Body of pancreas (tissue), 4 donors: Measurements from ENCODE around the gene ZNF423. TPM values are rescaled to one million over a fixed set of nuclear protein-coding genes. Genes with fewer than 3 reads are reported as not detected.

Experiments used
- ATAC-seq: fragments of 150-250 bp; one replicate; pipeline ENCODE4 v1.9.1; 2016
- DNase-seq, 4 donors: peaks; one replicate each; pipeline ENCODE4 v3.0.0-alpha.2; 2019
- H3K27ac ChIP-seq, 4 donors: fragments of 200-600 bp; sonication (generic); 1 replicate in 3 of 4; 2 replicates in 1 of 4; pipeline versions ENCODE4 v1.5.1 to v1.6.1; 2016 to 2019; ENCODE audit warnings: mild to moderate bottlenecking in 1 of 4, mixed read lengths in 1 of 4, moderate library complexity in 1 of 4
- H3K27me3 ChIP-seq, 2 donors: fragments of 200-600 bp; sonication (generic); one replicate each; pipeline ENCODE4 v1.6.0; 2016; ENCODE audit warnings: mild to moderate bottlenecking in 1 of 2
- H3K36me3 ChIP-seq, 2 donors: fragments of 200-600 bp; sonication (generic); replicated peaks in 1 of 2; 2 replicates each; pipeline ENCODE4 v1.5.1; 2016; ENCODE audit warnings: low read depth in 2 of 2; ENCODE audit not compliant: insufficient read depth in 1 of 2
- H3K4me1 ChIP-seq: fragments of 200-600 bp; sonication (generic); one replicate; pipeline ENCODE4 v1.6.0; 2016
- H3K4me3 ChIP-seq, 2 donors: fragments of 200-600 bp; sonication (generic); 1 replicate in 1 of 2; 2 replicates in 1 of 2; pipeline ENCODE4 v1.5.1; 2016 to 2019
- H3K9me3 ChIP-seq, 3 donors: fragments of 200-600 bp; sonication (generic); 1 replicate in 2 of 3; 2 replicates in 1 of 3; pipeline ENCODE4 v1.5.1; 2016
- POLR2A ChIP-seq, 3 donors: fragments of 450-650 bp; IDR thresholded peaks; one replicate each; pipeline ENCODE4 v1.6.1; 2016; ENCODE audit warnings: antibody characterized with exemption in 3 of 3, mild to moderate bottlenecking in 2 of 3
- WGBS, 2 donors: methylation state at CpG; one replicate each; pipeline ENCODE4 v1.1.5; 2017; 5-methylcytosine and 5-hydroxymethylcytosine counted together
- intact Hi-C: fragments of 100-400 bp; cut with DNase I; formaldehyde crosslinking; loops from one replicate; pipeline ENCODE4 v1.15.1; 2023
- total RNA-seq, 2 donors: library from RNA; depleted of rRNA; stranded (reverse); fragments of >200 nt; gene quantifications; one replicate each; pipeline ENCODE4 v1.1.0, GENCODE V29; 2016
- TF ChIP-seq, protein P1 (sequence below), 7 experiments: fragments of 450-650 bp in 4 of 7; fragments of 200-600 bp in 3 of 7; sonication (generic) in 3 of 7; IDR thresholded peaks; one replicate each; pipeline ENCODE4 v1.5.1; 2016 to 2019; ENCODE audit warnings: antibody characterized with exemption in 7 of 7

ZNF423 gene
- total RNA-seq, 2 donors from 2014 or later = 4.2 to 9.2 TPM

- 87 to 94% methylated on average over 7 of the region's 9 CpGs for whole genome bisulfite sequencing, 2 donors
- Histone ChIP-seq H3K27ac (no peak overlapping the region), H3K4me1 (no peaks in the 10 kb centered on the region), H3K27me3 (no peaks in the 10 kb centered on the region), H3K9me3 (no peaks in the 10 kb centered on the region), H3K36me3 (no peaks in the 10 kb centered on the region), H3K4me3 (no peak overlapping the region)
- no peak for ATAC-seq
- TF ChIP-seq, protein P1, sequence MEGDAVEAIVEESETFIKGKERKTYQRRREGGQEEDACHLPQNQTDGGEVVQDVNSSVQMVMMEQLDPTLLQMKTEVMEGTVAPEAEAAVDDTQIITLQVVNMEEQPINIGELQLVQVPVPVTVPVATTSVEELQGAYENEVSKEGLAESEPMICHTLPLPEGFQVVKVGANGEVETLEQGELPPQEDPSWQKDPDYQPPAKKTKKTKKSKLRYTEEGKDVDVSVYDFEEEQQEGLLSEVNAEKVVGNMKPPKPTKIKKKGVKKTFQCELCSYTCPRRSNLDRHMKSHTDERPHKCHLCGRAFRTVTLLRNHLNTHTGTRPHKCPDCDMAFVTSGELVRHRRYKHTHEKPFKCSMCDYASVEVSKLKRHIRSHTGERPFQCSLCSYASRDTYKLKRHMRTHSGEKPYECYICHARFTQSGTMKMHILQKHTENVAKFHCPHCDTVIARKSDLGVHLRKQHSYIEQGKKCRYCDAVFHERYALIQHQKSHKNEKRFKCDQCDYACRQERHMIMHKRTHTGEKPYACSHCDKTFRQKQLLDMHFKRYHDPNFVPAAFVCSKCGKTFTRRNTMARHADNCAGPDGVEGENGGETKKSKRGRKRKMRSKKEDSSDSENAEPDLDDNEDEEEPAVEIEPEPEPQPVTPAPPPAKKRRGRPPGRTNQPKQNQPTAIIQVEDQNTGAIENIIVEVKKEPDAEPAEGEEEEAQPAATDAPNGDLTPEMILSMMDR (IDR thresholded peaks at IDR 0.05) = no peak
- TF ChIP-seq POLR2A (IDR thresholded peaks at IDR 0.05) = no peak
- intact Hi-C loops = no loop called here
- no peak for DNase-seq
Observed at GRCh38 chr16:49603956-49604355, 252.0 kb downstream of the ZNF423 start.

- H3K27me3 ChIP-seq = no peaks in the 10 kb centered on the region
Observed at GRCh38 chr16:49602976-49603310, 253.0 kb downstream of the ZNF423 start.

DNA sequence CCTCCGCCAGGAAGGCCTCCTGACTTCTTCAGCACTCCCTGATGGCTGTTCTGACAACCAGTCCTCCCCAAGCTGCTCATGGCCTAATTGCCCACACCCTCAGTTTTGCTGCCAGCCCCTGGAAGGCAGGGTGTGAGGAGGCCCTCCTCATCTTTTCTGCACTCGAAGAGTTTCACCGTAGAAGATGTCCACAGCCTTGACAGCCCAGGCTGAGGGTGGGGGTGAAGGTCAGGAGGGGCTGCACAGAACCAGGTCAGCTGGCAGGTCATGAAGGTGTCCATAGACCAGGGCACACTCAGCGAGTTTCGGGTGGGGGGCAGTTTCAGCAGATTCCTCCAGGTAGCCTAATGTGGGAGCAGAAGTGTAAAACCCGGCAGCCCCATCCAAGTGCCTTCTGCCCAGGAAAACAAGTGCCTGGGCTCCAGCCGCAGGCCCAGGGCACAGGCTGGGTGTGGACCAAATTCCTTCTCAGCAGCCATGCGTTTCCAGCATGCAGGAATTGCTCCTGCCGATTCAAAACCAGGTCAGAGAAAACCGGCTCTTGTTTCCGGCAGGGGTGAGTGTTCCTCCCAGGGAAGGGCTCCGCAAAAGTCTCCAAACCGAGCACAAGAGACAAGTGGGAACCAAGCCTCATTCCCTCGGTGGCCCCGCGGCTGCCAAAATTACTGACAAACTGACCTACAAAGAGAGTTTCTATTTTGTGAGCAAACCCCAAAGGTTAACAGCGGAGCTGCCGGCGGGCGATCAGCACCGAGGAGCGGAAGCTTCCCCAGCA is 253.5 kb downstream of the ZNF423 start:
- no peak for TF ChIP-seq POLR2A (IDR thresholded peaks at IDR 0.05)
- TF ChIP-seq, protein P1 (IDR thresholded peaks at IDR 0.05) = no peak
- no peak overlapping the region for H3K27ac ChIP-seq
- intact Hi-C loops = no loop called here

More at GRCh38 chr16:49602976-49603310, 253.0 kb downstream of the ZNF423 start:
- no peak overlapping the region for H3K4me3 ChIP-seq
- H3K36me3 ChIP-seq = no peaks in the 10 kb centered on the region
- WGBS, 2 donors = 87 to 89% methylated on average over 8 to 9 of the region's 9 CpGs
- no peak overlapping the region for H3K27ac ChIP-seq
- TF ChIP-seq POLR2A (IDR thresholded peaks at IDR 0.05) = no peak
- TF ChIP-seq, protein P1 (IDR thresholded peaks at IDR 0.05) = no peak
- H3K9me3 ChIP-seq = no peaks in the 10 kb centered on the region
- ATAC-seq = no peak
- DNase-seq = no peak
- H3K4me1 ChIP-seq = no peaks in the 10 kb centered on the region
- intact Hi-C loops = no loop called here

DNA sequence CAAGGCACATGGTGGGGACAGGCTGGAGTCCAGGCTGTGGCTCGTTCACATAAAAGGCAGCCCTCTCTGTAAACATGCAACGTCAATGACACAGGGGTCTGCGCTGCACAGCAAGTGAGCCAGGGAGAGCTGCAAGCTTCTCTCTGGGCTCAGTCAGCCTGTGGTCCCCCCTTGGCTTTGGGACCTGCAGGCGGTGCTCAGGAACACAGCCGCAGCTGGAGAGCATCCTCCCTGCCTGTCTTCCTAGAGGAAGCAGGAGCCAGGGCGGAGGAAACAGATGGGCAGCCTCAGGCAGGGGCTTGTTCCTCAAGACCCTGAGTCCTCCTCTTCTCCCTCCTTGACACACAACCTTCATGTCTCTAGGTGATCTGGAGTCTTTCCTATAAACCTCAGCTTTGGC is 254.3 kb downstream of the ZNF423 start:
- H3K27ac ChIP-seq = no peak overlapping the region
- 60 to 76% methylated on average over 5 to 6 of the region's 6 CpGs for WGBS, 2 donors
- TF ChIP-seq, protein P1 (IDR thresholded peaks at IDR 0.05) = no peak
- TF ChIP-seq POLR2A (IDR thresholded peaks at IDR 0.05) = no peak
- no peaks in the 10 kb centered on the region for H3K36me3 ChIP-seq
- intact Hi-C loops = no loop called here
- DNase-seq = no peak
- no peak for ATAC-seq
- H3K4me1 ChIP-seq = no peaks in the 10 kb centered on the region
- H3K9me3 ChIP-seq = no peaks in the 10 kb centered on the region
- no peaks in the 10 kb centered on the region for H3K27me3 ChIP-seq
- no peak overlapping the region for H3K4me3 ChIP-seq

More for the DNA sequence above, 253.5 kb downstream of the ZNF423 start:
- 74 to 81% methylated on average over 17 to 22 of the region's 22 CpGs for WGBS, 2 donors
- H3K4me1 ChIP-seq = no peaks in the 10 kb centered on the region
- H3K27me3 ChIP-seq = no peaks in the 10 kb centered on the region
- no peaks in the 10 kb centered on the region for H3K9me3 ChIP-seq
- no peaks in the 10 kb centered on the region for H3K36me3 ChIP-seq
- ATAC-seq (no peak), DNase-seq (no peak)
- no peak overlapping the region for H3K4me3 ChIP-seq

DNA sequence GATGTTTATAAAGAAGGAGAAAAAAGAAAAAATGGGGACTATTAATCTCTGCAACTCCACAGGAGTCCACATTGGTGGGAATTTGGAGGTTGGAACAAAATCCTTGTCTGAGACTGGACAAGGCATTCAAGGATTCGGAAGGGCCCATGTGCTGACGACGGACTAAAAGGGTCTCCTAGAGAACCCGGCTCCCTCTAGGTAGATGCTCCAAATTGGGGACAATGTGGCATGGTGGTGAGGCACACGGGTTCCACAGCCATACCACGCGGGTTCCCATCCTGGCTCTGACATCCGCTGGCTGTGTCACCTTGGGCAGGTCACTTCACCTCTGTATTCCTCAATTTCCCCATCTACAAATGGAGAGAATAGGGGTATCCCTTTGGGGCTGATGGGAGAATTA is 254.9 kb downstream of the ZNF423 start:
- Histone ChIP-seq H3K4me3 (no peak overlapping the region), H3K27ac (no peak overlapping the region), H3K9me3 (no peaks in the 10 kb centered on the region), H3K4me1 (no peaks in the 10 kb centered on the region), H3K36me3 (no peaks in the 10 kb centered on the region), H3K27me3 (no peaks in the 10 kb centered on the region)
- intact Hi-C loops = no loop called here
- TF ChIP-seq POLR2A (IDR thresholded peaks at IDR 0.05) = no peak
- TF ChIP-seq, protein P1 (IDR thresholded peaks at IDR 0.05) = no peak
- WGBS, 2 donors = 88 to 92% methylated on average over 7 to 8 of the region's 8 CpGs
- no peak for ATAC-seq
- DNase-seq = no peak
